ENCODE data around the gene RCC2.
A peak's percentile ranks its signal among the peaks of the same experiment; 100 is the strongest.
"Not testable (repeated sequence)": the region's sequence is repeated elsewhere in the genome, so short reads cannot be mapped to it uniquely, and the experiment has no call there.

RCC2 gene

DNA sequence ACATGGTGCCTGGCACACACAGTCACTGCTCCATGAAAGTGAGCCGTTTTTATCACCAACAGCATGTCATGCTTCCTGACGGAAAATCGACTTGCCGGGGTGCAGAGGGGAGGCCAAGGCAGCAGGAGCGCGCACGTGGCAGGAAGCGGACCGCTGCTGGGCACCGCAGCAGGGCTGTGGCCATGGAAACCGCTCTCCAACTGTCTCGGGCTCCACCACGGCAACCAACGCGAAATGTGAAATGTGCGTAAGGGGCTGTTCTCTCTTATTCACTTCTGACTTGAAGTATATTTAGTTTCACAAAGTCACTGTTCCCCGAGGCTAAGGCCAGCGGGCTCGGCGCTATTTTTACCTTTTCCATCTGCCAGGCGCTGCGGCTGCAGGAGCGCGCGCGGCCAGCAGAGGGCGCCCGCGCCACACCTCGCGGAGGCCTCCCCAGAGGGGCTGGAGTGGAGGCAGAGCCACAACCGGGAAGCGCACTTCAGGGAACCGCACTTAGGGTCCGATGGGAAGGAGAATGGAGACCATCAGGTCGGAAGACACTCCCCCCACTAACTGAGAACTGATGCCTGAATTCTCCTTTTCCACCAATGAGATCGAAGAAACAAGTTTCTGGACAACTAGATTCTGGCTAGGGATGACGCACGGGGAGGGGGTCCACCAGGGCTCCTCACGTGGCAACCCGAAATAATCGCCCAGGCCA lies 19.7 kb downstream of the RCC2 start:
- peak; percentile 31 for DNase-seq (ENCODE audit: low read depth)

DNA sequence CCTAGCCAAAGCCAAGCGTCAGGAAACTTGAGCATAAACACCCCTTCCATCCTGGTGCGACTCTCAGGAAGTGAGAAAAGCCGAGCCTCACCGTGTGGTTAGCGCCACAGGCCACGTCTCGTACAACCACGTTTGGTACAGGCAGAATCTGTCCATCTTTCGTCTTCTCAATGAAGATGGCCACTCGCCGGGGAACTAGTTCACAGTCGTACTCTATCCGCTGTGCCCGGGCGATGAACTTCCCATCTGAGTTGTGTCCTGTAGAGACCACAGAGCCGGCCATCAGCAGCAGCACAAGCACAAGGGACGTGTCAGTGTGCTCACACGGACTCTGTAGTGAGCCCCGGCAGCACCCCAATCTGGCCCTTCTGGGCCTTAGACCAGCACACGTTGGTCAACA lies 23.1 kb downstream of the RCC2 start:
- no peak for DNase-seq (ENCODE audit: low read depth)

DNA sequence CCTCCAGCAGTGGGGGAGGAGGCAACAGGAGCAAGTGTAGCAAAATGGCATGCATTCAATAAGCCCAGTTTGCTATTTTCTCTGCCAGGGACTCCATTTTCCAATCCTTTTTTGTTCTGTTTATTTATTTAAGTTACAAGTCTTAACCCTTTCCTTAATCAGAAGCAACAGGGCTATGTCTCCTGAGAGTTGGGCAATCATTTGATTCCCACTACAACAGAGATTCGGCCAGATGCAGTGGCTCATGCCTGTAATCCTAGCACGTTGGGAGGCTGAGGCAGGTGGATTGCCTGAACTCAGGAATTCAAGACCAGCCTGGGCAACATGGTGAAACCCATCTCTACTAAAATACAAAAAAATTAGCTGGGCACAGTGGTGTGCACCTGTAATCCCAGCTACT lies 25.5 kb downstream of the RCC2 start:
- peak; percentile 21 for DNase-seq (ENCODE audit: low read depth)

DNA sequence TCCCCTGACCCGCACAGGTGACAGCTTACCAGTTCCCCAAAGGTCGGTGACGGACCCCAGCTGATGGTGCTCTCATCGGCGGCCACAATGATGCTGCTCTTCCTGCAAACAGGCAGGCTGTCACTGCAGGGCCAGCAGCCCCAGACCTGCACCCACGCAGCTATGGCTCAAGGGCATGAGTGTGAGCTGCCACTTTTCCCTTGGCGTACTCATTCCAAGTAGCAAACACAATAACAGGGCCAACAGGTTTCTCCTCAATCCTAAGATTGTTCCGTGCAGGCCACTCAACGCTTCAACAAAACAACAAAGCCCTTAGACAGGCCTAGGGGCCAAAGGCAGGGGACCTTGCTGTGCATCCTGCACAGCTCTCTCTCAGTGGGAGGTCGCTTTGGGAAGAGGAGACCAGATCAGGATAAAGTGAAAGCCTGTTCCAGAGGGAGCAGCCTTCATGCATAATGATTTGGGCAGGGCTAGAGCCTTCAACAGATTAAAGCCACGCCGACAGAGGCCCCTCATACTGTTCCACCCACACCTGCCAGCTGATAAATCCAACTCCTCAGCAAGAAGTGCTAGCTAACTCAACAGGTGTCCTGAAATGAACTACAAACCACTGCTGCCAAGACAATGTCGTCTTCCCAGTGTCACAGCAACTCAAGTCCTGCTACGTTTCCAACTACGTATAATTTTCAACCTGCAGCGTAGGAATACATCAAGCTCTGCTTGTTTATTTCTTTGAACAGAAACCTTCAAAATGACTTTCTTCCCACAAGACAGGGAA lies 27.2 kb downstream of the RCC2 start:
- no peak for DNase-seq (ENCODE audit: low read depth)

DNA sequence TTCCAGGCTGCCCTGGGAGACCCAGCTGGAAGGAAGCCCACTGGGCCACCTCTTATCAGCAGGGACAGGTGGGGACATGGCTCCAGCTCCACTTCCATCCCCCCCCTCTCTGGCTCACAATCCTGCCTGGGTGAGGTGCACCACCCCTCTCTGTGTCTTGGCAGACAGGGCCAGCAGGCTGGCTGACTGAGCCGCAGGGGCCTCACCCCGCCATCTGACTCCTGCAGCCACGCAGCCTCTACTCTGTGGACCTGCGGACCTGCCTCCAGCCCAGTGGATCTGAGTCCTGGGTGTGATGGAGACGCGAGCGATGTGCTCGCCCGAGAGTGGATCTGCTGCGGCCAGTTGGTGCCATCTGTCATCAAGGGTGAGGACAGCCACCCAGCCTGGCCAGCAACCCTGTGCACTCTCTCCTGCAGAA lies 30.1 kb downstream of the RCC2 start:
- no peak for DNase-seq (ENCODE audit: low read depth)

DNA sequence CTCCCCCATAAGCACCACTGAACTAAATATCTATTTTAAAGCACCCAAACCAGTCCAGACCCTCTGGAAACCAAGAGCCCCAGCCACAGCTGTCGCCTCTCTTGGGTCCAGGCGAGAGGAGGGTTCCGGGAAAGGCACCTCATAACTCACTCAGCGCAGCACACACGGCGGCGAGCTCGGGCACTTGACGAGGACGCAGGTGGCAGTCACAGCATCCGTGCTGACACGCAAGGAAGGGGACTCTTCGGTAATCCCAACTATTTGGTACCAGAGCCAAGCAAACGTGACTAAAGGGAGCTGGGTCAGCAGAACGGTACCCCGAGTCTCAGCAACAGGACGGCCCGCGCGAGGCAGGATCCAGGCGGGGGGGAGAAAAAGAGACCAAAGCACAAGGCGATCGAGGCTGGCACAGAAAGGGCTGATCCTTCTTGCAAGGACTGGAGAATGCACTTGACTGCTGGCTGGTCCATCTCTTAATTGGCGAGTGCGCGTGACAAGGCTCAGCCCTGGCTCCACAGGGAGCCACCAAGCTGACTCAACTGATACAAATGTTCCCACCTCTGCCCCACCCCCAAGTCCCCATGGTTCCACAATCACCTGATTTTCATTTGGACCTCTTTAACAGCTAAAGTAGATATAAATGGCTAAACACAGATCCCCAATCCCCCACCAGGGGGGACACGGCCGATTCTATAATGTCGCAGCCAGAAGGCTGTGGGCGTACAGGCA lies 31.5 kb downstream of the RCC2 start:
- not testable (repeated sequence) for DNase-seq (ENCODE audit: low read depth)

DNA sequence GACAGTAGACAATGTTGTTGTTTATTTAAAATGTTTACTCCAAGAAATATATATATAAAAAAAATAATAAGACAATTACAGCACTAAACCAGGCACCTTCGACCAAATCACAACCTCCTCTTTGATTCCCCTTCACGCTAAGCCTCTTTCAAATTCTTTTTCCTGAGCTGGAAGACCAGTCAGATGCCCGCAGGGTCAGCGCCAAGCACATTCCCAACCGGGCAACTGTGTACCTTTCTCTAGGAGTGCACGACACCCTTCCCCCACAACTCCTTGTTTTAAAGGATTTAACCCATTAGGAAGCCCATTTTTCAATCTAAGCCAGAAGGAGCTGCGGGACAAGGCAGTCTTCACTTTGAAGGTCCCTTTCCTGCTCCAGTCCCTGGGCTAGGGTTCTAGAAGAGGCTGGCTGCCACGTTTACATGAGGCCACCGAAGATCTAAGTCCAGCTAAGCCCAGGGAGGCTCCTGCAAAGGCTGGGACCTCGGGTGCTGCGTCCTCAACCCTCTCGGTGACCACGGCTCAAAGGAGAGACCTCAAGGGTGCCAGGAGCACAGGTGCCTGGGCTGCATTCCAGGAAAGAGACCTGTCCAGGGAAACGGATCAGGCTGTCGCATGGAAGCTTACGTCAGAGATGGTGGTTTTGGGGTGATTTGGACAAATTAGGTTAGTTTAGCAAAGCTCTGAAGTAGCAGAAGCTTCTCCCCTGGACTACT lies 32.6 kb downstream of the RCC2 start:
- not testable (repeated sequence) for DNase-seq (ENCODE audit: low read depth)

DNA sequence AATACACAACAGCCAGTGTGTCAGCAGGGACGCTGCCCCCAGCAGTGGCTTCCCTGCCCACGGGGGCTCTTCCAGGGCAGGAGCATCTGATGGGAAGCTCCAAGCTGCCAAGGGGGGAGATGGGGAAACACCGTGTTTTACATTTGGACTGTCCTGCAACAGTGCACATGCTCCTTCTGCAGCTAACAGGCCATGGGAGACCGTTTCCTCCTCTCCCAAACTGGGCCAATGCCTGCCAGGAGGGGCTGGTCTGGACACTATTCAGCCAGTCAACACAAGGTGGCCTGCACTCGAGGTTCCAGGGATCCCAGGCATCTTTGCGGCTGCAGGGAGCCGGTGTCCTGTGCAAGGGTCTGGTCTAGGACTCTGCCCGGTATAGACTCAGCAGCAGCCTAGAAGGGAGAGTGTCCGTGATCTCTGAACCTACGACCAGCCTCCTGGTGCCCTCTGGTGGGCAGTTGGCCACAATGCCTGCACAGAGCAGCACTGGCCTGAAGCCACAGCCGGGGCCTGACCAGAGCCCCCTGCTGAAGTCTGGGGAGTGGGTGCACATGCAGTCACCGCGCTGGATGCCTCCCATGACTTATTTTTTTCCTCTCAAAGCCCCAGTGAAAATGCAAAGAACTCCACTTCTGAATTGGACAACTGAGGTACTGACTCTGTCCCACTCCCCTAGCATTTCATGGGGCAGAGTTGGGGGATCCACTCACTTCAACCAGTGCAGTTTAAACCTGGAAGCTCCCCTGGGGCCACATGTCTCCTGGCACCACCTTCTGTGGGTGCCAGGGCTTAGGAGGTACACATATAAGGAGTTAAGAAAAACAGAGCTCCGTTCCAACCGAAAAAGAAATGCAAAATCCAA lies 33.3 kb downstream of the RCC2 start:
- peak; percentile 24 for DNase-seq (ENCODE audit: low read depth)

DNA sequence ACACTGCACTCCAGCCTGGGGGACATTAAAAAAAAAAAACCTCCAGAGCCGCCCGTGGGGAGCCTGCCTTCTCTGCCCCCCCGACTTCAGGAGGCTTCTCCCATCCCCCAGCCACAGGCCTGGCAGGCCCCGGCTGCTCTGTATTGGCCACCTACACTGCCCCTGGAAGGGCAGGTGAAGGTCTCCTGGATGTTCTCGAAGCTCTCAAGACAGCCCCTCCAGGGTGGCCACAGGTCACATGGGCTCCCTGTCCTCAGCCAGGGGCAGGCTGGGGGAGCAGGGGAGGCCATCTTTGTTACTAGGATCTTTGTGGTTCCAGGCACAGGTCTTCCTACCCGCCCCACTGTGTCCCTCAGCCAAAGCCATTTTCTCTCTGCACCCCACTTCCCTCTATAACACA lies 34.7 kb downstream of the RCC2 start:
- DNase-seq (ENCODE audit: low read depth) = no peak

DNA sequence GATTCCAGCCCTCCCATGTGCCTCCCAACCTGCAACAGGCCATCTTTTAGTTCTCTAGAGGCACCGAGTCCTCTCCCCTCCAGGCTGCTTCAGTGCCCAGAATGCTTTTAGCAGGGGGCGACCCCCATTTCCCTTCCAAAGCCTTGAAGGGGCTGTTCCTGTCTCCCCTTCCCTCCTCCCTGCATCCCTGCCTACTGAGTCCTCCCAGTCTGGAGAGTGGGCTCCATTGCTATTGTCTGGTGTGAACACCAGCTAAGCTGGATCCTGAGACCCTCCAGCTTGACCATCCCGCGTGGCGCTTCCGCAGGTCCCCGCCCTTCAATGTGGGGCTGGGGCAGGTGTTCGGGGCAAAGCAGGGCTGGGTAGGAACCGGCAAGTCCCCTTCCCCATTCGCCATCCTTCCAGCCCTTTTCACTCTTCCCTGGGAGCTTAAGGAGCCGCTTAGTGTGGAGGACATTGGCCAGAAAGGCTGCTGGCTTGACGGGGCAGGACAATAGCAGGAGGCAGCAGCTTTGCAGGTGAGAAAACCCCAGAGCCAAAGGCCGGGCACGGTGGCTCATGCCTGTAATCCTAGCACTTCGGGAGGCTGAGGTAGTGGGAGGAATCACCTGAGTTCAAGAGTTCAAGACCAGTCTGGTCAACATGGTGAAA lies 35.3 kb downstream of the RCC2 start:
- DNase-seq (ENCODE audit: low read depth) = no peak

DNA sequence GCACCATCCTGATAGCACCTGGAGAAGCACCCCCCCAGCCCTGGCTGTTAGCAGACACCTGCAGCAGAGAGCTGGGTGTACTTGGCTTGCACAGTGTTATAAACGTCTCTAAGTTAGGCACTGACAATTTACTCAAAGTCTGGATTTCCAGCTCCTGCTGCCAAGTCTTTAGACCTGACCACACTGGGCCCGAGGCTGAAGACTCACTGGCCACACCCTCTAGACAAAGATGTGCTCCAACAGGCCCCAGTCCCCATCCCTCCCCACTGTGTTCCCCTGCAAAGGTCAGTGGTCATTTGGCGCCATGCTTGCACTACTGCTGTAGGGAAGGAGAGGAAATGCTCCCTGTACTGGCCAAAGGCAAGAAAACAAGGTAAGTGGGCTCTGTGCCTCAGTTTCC lies 36.4 kb downstream of the RCC2 start:
- DNase-seq (ENCODE audit: low read depth) = no peak

DNA sequence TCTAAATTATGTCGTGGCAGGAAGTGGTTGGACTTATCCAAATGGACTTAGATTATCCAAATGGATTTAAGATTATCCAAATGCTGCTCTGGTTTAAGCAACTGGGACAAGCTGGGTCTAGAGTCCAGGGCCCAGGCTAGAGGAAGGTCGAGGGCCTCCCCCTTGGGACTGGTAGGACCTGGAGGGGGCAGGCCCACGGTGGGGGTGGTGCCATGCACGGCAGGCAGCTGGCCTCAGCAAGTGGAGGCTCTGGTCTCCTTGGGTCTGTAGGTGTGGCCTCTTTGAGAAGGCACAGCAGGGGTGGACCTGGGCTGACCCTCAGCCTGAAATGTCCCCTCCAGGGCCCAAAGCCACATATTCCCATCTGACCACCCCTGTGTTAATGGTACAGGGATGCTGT lies 37.6 kb downstream of the RCC2 start:
- DNase-seq (ENCODE audit: low read depth) = no peak

DNA sequence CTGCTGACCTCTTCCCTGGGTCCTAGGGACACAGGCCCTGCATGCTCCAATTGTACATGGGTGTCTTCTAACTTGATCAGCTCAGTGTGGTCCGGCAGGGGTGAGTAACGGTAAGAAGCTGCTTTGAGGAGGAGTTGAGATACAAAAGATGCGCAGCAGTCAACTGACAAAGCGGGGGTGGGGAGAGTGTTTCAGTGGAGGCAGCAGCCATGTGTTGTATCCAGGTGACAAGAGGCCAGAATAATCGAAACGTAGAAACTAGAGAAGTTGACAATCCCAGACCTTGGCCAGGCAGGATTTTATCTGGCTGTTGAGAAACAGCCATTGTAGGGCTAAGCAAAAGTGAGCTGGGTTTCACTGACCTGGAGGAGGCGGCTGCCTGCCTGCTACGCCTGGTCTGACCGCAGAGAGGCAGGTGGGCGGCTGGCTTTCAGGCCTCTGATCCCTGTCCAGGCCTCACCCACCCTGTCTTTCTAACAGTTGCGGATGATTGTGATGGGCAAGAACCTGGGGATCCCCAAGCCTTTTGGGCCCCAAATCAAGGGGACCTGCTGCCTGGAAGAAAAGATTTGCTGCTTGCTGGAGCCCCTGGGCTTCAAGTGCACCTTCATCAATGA lies 38.6 kb downstream of the RCC2 start:
- DNase-seq (ENCODE audit: low read depth) = no peak

DNA sequence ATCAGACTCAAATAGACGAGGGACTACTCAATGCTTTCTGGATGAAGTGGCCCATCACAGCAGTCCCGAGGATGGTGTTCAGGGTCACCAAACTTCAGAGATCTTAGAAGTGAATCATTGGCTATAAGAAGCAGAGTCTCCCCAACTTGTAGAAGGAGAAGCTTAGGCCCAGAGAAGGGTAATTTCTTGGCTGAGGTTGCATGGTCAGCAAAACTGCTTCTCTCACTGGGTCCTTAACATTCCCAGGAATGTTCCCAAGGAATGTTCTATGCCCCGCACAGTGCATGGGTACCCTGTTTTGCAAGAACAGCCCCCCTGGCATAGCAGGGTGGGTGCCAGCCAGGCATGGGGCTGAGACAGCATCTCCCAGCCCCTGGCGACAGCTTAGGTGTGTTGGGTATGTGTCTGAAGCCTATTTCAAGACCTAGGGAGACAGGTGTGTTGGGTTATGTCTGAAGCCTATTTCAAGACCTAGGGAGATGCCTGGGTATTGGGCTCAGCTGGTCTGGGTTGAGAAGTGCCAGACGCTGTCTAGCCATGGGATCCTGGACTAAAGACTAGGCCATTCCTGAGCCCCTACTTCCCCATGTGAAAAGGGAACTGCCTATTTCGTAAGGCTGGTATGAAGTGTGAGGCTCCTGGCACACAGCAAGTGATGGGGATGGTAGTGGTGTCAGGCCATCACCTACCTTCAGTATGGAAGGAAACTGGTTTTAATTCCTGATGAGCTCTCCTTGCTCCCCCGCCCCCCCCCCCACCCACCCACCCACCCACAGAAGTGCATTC lies 41.4 kb downstream of the RCC2 start:
- DNase-seq (ENCODE audit: low read depth) = no peak

DNA sequence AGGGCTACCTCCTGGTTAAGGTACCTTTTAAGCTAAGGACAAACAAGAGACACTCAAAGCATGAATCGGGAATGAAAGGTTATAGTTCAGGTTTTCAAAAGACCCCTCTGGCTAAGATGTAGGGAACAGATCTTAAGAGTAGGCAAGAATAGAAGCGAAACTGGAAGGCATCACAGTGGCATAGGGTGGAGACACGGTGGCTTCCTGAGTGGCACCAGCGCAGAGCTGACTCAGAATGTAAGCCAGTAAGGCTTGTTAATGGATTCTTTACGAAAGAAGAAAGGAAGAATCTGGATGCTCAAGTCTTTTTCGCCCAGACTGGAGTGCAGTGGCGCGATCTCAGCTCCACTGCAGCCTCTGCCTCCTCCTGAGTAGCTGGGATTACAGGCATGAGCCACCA lies 46.2 kb downstream of the RCC2 start:
- DNase-seq (ENCODE audit: low read depth) = no peak

DNA sequence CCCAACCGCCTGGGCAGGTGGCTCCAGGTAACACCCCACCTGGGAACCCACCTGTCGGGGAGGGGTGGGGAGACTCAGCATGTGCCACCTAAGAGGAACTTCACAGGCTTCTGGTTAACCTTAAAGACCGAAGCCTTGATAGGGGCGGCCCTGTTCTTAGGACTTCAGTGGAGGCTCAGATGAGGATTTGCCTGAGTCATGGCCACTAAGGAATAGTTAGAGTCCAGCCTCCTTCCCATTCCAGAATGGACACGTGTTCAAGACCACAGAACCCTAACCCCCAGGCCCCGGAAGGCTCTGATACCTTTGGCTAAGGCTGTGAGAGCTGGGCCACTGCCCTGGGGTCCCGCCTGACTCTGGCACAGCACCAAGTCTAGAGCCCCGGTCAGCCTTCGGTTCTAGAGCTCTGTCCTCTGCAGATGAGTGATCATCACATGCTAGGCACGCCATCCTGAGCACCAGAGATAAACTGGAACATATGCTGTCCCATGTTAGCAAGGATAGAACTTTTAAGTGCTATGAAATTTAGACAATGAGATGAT lies 47.2 kb downstream of the RCC2 start:
- no peak for DNase-seq (ENCODE audit: low read depth)

DNA sequence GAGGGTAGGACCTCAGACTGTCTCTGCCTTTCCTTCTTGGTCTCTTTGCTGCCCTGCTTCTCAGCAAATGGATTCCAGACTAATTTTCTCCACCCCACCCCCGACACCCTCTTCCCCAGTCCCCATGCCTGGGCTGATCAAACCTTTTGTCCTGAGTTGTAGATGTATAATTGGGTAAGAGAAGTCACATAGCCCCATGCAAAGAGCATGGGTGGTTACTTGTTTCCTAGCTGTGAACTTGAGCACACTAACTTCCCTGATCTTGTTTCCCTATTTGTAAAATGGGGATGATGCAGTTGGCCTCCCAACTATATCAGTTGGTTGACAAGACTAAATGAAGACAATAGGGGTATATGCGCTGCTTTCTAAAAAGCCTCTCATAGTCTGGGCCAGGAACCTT lies 58.3 kb downstream of the RCC2 start:
- no peak for DNase-seq (ENCODE audit: low read depth)

DNA sequence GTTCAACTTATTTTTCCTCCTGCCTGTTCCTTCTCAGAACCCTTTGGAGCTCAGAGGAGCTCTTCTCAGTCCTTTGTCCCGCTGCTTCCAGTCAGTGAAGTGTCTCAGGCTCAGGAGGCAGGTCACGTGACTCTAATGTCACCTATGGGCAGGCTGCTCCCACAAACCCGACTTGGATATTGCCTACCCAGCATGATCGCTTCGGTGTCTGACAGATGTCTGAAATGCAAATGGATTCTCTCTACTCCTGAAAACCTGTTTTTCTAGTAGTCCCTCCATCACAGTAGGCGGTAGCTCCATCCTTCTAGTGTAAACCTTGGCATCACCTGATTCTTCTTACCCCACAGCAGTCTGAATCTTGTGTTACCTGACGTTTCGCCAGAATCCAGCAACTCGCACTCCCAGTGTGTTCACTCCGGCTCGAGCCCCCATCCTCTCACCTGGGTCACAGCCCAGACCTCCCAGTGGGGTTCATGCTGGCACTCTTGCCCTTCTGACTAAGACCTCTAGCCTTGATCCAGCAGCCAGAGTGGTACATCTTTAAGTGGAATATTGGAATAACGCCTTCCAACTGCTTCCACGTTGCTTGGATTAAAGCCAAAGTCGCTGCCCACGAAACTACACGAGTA lies 62.0 kb downstream of the RCC2 start:
- no peak for DNase-seq (ENCODE audit: low read depth)

DNA sequence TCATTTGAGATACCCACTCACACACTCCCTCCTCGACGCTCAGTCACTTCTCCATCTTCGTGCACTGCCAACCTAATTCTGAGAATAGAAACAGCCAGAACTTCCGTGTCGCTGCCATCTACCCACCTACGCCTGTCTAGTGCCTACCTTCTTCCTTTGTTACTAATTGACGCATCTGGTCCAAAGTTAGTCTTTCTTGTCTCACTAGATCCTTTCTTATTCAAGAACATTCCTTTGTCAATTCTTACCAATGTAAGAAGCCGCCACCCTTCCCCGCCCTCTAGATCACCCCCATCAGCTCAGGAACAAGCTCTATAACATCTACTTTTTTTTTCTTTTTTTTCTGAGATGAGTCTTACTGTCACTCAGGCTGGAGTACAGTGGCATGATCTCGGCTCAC lies 63.8 kb downstream of the RCC2 start:
- no peak for DNase-seq (ENCODE audit: low read depth)
